IgD-negative memory B cell (primary cell): ENCODE data around the gene ITGA2B. TPM values are rescaled to one million over a fixed set of nuclear protein-coding genes. Genes with fewer than 3 reads are reported as not detected.

ENCODE experiments used
- H3K27ac Mint-ChIP-seq, 3 donors: one replicate each; pipeline ENCODE4 v1.8.0; 2020 to 2022; ENCODE audit warnings: mild to moderate bottlenecking in 3 of 3, mixed read lengths in 3 of 3, moderate library complexity in 1 of 3
- H3K27me3 Mint-ChIP-seq: one replicate; pipeline ENCODE4 v1.8.0; 2021; ENCODE audit warnings: mixed read lengths
- H3K36me3 Mint-ChIP-seq: one replicate; pipeline ENCODE4 v1.8.0; 2020; ENCODE audit warnings: mild to moderate bottlenecking, mixed read lengths
- H3K4me1 Mint-ChIP-seq, 3 donors: one replicate each; pipeline ENCODE4 v1.8.0; 2020 to 2022; ENCODE audit warnings: mixed read lengths in 3 of 3, mild to moderate bottlenecking in 1 of 3
- H3K4me3 Mint-ChIP-seq, 4 donors: one replicate each; pipeline ENCODE4 v1.8.0; 2020 to 2022; ENCODE audit warnings: mild to moderate bottlenecking in 4 of 4, mixed read lengths in 4 of 4, moderate library complexity in 3 of 4
- H3K9me3 Mint-ChIP-seq, 3 donors: one replicate each; pipeline ENCODE4 v1.8.0; 2020 to 2021; ENCODE audit warnings: mixed read lengths in 3 of 3, mild to moderate bottlenecking in 1 of 3
- polyA plus RNA-seq: library from polyadenylated mRNA; unstranded; fragments of 300-500 nt; fragmentation: Illumina TruSeq; gene quantifications from one replicate; pipeline ENCODE4 v1.2.3, GENCODE V29; 2021

ITGA2B gene
- 3.0 TPM for polyA plus RNA-seq

DNA sequence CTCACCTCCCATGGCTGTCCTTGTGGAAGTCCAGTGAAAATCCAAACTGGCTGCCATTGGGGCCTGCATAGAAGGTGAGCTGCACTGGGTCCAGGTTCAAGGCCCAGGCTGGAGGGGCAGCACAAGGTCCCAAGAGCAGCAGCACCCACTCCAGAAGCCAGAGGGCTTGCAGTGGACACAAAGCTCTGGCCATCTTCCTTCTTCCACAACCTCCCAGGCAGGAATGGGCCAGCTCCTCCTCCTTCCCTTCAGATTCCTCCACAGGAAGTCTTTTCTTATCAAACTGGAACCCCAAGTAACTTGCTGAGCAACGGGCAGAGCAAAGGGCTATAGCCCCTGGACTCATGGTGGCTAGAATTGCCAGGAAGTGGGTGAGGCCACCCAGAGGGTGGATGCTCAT lies at the start of gene ITGA2B:
Gene ITGA2B (minus strand): TSS at position 369 of the 400 bp plus-strand sequence. CDS start 176 bp downstream, at position 193.
- H3K9me3 Mint-ChIP-seq, result peaks cover 0 to 2% (median 0%) of the 10 kb centered on the region in 3 donors
- H3K36me3 Mint-ChIP-seq, result no peaks in the 10 kb centered on the region
- peaks cover 8% of the 10 kb centered on the region for H3K27me3 Mint-ChIP-seq
- peak within 1 kb of the TSS in 2 of 3 donors; percentile 10 to 42 for H3K27ac Mint-ChIP-seq
- H3K4me3 Mint-ChIP-seq, result no peak within 1 kb of the TSS
- H3K4me1 Mint-ChIP-seq, result peaks cover 0 to 4% (median 2%) of the 10 kb centered on the region in 3 donors

DNA sequence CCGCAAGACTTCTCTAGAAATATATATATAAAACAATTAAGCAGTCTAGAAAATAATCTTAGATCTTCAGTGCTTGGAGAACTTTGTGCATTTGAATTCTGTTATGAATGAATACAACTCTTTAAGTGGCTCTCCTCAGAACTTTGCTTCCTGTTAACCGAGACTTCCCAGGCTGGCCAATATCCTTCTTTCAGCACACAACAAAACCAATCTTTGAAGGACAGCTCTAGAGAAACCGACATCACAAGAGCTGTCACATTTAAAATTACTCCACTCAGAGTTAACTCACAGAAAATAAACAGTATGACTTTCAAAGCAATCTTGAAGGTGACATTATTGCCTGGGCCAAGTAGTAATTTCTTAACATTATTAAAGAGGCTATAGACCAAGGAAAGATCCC lies 49.7 kb upstream of the ITGA2B start:
- peaks cover 0 to 12% (median 4%) of the 10 kb centered on the region in 3 donors for H3K4me1 Mint-ChIP-seq
- no peaks in the 10 kb centered on the region for H3K27me3 Mint-ChIP-seq
- H3K36me3 Mint-ChIP-seq, result no peaks in the 10 kb centered on the region
- H3K9me3 Mint-ChIP-seq, result no peaks in the 10 kb centered on the region
- no peak overlapping the region for H3K4me3 Mint-ChIP-seq
- peak overlapping the region in 1 of 3 donors; percentile 35 for H3K27ac Mint-ChIP-seq

DNA sequence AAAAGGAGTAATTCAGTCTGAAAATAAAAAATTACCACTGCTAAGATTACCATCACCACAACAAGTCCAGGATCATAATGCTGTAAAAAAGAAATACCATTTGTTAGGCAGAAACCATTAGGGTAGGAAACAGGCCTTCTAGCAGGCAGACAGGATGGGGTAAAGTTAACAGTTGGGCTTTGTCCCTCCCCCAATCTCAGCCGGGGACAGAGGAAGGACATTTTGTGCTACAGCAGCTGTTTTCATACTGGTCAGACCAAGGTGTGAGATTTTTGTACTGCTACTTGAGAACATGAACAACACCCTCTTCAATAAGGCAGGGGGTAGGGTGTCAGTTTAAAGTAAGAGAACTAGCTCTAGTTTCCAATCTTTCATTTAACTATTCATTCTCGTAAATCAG lies 49.2 kb upstream of the ITGA2B start:
- no peaks in the 10 kb centered on the region for H3K27me3 Mint-ChIP-seq
- H3K9me3 Mint-ChIP-seq, result no peaks in the 10 kb centered on the region
- H3K27ac Mint-ChIP-seq, result peak overlapping the region in 1 of 3 donors; percentile 13
- H3K36me3 Mint-ChIP-seq, result no peaks in the 10 kb centered on the region
- no peak overlapping the region for H3K4me3 Mint-ChIP-seq
- H3K4me1 Mint-ChIP-seq, result peaks cover 0 to 12% (median 4%) of the 10 kb centered on the region in 3 donors

GRCh38 chr17:44436336-44436735 lies 46.9 kb upstream of the ITGA2B start:
- Mint-ChIP-seq H3K4me3 (no peak overlapping the region), H3K36me3 (no peaks in the 10 kb centered on the region), H3K27ac (no peak overlapping the region), H3K27me3 (no peaks in the 10 kb centered on the region), H3K4me1 (peaks cover 0 to 12% (median 7%) of the 10 kb centered on the region in 3 donors), H3K9me3 (no peaks in the 10 kb centered on the region)

DNA sequence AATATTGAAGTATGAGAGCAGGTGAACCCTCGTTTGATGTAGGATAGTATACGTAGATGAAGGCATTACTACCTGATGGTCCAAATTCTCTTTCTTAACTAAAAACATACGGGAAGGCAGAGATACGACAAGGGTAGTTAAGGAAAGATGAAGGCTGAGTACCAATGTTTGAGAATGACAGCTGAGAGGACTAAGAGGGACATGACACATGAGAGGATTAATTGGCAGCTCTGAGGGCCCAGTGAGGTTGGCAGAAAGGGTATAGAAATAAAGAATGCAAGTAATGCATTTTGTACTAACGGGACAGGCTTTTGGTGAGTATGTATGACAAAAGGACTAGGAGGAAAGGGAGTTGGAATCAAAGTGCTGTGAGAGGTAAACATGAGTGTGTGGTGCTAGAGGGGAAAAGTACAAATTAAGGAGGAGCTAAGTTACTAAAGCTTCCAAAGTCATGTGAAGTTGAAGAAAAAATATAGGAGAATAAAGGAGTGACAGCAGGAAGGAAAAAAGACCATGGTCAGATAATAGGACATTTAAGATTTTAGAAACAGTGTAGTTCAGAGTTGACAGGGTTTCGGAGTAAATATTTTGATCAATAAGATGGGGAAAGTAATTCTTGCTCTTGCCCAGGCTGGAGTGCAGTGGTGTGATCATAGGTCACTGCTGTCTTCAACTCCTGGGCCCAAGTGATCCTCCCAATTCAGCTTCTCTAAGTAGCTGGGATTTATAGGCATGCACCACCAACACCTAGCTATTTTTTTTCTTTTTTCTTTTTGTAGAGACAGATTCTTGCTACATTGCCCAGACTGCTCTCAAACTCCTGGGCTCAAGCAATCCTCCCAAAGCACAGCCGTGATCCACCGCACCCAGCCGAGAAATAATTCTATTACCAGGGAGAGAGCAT lies 43.1 kb upstream of the ITGA2B start:
- Mint-ChIP-seq H3K36me3 (peaks cover 2% of the 10 kb centered on the region), H3K4me1 (peaks cover 2 to 4% (median 2%) of the 10 kb centered on the region in 3 donors), H3K27ac (peak overlapping the region in 1 of 3 donors; percentile 49), H3K4me3 (no peak overlapping the region), H3K27me3 (no peaks in the 10 kb centered on the region), H3K9me3 (no peaks in the 10 kb centered on the region)

DNA sequence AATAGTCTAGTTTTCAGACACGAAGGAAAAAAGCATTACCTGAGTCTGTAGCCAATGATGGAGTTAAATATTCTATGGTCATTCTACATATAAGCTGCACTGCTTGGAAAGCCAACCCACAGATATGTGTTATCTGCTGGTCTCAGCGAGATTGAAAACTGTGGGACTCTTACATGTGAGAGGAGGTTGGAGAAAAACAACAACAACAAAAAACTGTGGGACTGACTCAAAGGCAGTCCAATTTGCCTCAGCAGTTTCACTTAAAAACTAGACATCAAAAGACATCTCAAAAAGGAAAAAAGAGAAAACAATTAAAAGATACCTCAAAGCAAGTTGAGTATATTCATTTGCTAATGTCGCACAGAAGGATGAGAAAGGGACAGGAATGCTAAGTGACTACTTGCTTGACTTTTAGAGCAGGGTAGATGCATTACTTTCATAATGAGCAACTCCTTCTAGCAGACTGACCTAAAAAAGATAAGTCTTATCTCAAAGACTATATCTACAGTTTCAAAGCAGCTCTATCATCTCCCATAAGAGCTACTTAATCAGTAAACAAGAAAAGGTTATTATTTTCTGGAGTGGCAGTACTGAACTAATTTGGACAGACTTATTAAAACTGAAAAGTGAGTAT lies 35.5 kb upstream of the ITGA2B start:
- Mint-ChIP-seq H3K27me3 (no peaks in the 10 kb centered on the region), H3K27ac (no peak overlapping the region), H3K36me3 (peaks cover 3% of the 10 kb centered on the region), H3K9me3 (no peaks in the 10 kb centered on the region), H3K4me1 (peaks cover 0 to 2% (median 2%) of the 10 kb centered on the region in 3 donors), H3K4me3 (no peak overlapping the region)

- no peak overlapping the region for H3K4me3 Mint-ChIP-seq
- peaks cover 0 to 1% (median 0%) of the 10 kb centered on the region in 3 donors for H3K9me3 Mint-ChIP-seq
- no peak overlapping the region for H3K27ac Mint-ChIP-seq
- H3K27me3 Mint-ChIP-seq, result no peaks in the 10 kb centered on the region
- no peaks in the 10 kb centered on the region for H3K4me1 Mint-ChIP-seq
- H3K36me3 Mint-ChIP-seq, result peaks cover 7% of the 10 kb centered on the region
Observed at GRCh38 chr17:44417553-44417952, 28.1 kb upstream of the ITGA2B start.

GRCh38 chr17:44416558-44417289 lies 27.3 kb upstream of the ITGA2B start:
- H3K36me3 Mint-ChIP-seq, result peaks cover 7% of the 10 kb centered on the region
- H3K27me3 Mint-ChIP-seq, result no peaks in the 10 kb centered on the region
- H3K27ac Mint-ChIP-seq, result no peak overlapping the region
- no peaks in the 10 kb centered on the region for H3K4me1 Mint-ChIP-seq
- no peak overlapping the region for H3K4me3 Mint-ChIP-seq
- H3K9me3 Mint-ChIP-seq, result peaks cover 0 to 1% (median 0%) of the 10 kb centered on the region in 3 donors

- no peaks in the 10 kb centered on the region for H3K27me3 Mint-ChIP-seq
- no peak overlapping the region for H3K4me3 Mint-ChIP-seq
- no peak overlapping the region for H3K27ac Mint-ChIP-seq
- H3K4me1 Mint-ChIP-seq, result no peaks in the 10 kb centered on the region
- H3K9me3 Mint-ChIP-seq, result peaks cover 0 to 1% (median 0%) of the 10 kb centered on the region in 3 donors
- peaks cover 8% of the 10 kb centered on the region for H3K36me3 Mint-ChIP-seq
Observed at GRCh38 chr17:44414394-44415155, 25.1 kb upstream of the ITGA2B start.

- Mint-ChIP-seq H3K9me3 (no peaks in the 10 kb centered on the region), H3K4me1 (peaks cover 0 to 5% (median 0%) of the 10 kb centered on the region in 3 donors), H3K27me3 (no peaks in the 10 kb centered on the region), H3K27ac (no peak overlapping the region), H3K36me3 (peaks cover 7% of the 10 kb centered on the region), H3K4me3 (no peak overlapping the region)
Observed at GRCh38 chr17:44409309-44410028, 20.0 kb upstream of the ITGA2B start.

DNA sequence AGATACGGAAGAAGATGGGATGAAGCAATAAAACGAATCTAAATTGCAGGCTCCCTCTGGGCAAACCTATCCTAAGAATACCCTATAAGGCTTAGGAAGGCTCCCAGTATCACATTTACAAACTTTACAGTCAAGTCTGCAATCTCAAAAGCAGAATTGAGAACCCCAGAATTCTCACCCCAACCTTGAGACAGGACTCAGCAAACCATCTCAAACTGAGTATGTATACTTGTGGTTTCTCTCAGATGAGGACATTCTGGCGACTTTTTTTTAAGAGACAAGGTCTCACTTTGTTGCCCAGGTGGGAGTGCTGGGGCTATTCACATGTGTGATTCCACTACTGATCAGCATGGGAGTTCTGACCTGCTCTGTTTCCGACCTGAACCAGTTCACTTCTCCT lies 19.3 kb upstream of the ITGA2B start:
- peaks cover 0 to 5% (median 0%) of the 10 kb centered on the region in 3 donors for H3K4me1 Mint-ChIP-seq
- no peaks in the 10 kb centered on the region for H3K9me3 Mint-ChIP-seq
- H3K4me3 Mint-ChIP-seq, result no peak overlapping the region
- no peaks in the 10 kb centered on the region for H3K27me3 Mint-ChIP-seq
- H3K36me3 Mint-ChIP-seq, result peaks cover 7% of the 10 kb centered on the region
- H3K27ac Mint-ChIP-seq, result peak overlapping the region in 1 of 3 donors; percentile 73

- Mint-ChIP-seq H3K36me3 (peaks cover 7% of the 10 kb centered on the region), H3K4me1 (peaks cover 8 to 13% (median 11%) of the 10 kb centered on the region in 3 donors), H3K27me3 (no peaks in the 10 kb centered on the region), H3K27ac (no peak overlapping the region), H3K4me3 (no peak overlapping the region), H3K9me3 (no peaks in the 10 kb centered on the region)
Observed at GRCh38 chr17:44402564-44403172, 13.2 kb upstream of the ITGA2B start.

- H3K27me3 Mint-ChIP-seq, result no peaks in the 10 kb centered on the region
- H3K4me3 Mint-ChIP-seq, result no peak overlapping the region
- H3K36me3 Mint-ChIP-seq, result peaks cover 8% of the 10 kb centered on the region
- H3K4me1 Mint-ChIP-seq, result peaks cover 8 to 11% (median 10%) of the 10 kb centered on the region in 3 donors
- peak overlapping the region in 1 of 3 donors; percentile 48 for H3K27ac Mint-ChIP-seq
- H3K9me3 Mint-ChIP-seq, result no peaks in the 10 kb centered on the region
Observed at GRCh38 chr17:44400226-44400847, 10.9 kb upstream of the ITGA2B start.
